ENCODE data around the gene PAPPA.

DNA sequence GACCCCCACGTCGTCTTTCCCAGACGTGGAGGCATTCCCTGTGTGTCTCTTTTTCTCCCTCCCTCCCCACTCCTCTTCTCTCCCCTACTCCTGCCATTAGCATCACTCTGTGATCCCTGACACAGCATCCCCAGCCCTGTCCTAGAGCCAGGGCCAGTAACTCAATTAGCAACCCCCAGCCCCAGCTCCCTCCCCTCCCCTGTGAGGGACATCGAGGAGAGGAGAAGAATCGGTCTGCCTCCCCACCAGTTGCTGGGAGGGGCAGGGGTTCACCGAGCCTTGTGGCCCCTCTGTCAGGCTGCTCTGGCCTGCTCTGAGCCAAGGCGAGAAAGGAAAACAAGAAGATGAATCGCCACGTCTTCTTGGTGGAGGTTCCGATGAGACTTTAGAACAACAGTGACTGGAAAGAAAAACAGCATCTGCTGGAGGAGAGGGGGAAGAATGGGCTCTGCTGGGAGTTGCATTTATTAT, 123.1 kb downstream of the PAPPA start:
- TF ChIP-seq, protein P1, sequence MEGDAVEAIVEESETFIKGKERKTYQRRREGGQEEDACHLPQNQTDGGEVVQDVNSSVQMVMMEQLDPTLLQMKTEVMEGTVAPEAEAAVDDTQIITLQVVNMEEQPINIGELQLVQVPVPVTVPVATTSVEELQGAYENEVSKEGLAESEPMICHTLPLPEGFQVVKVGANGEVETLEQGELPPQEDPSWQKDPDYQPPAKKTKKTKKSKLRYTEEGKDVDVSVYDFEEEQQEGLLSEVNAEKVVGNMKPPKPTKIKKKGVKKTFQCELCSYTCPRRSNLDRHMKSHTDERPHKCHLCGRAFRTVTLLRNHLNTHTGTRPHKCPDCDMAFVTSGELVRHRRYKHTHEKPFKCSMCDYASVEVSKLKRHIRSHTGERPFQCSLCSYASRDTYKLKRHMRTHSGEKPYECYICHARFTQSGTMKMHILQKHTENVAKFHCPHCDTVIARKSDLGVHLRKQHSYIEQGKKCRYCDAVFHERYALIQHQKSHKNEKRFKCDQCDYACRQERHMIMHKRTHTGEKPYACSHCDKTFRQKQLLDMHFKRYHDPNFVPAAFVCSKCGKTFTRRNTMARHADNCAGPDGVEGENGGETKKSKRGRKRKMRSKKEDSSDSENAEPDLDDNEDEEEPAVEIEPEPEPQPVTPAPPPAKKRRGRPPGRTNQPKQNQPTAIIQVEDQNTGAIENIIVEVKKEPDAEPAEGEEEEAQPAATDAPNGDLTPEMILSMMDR (IDR thresholded peaks at IDR 0.05) = no peak
- TF ChIP-seq POLR2A (IDR thresholded peaks at IDR 0.05) = no peak

Measured in adrenal gland (tissue), 5 donors.